Activated B cell treated with CpG ODN at 0.5 μM for 24 hours (primary cell): Measurements from ENCODE around the gene KAZN. TPM values are rescaled to one million over a fixed set of nuclear protein-coding genes. Genes with fewer than 3 reads are reported as not detected.

Experiments
- ATAC-seq: fragments of 200-7000 bp; cut with Tn5 transposase; one replicate; pipeline ENCODE4 v1.10.0; 2021; ENCODE audit warnings: low read depth, mild to moderate bottlenecking, moderate library complexity
- CTCF ChIA-PET: fragments of 350-600 bp; sonication (Branson Sonifier 250); formaldehyde crosslinking; loops from one replicate; lab custom pipeline; 2021; ENCODE audit warnings: antibody characterized with exemption; lab: Charles Lee
- POLR2A ChIA-PET: fragments of 350-600 bp; sonication (Branson Sonifier 250); formaldehyde crosslinking; loops from one replicate; lab custom pipeline; 2021; ENCODE audit warnings: antibody characterized with exemption; lab: Charles Lee
- DNase-seq: peaks from one replicate; pipeline ENCODE4 v3.0.0; 2022
- H3K27ac Mint-ChIP-seq: one replicate; pipeline ENCODE4 v1.8.0; 2020; ENCODE audit warnings: mixed read lengths
- H3K27me3 Mint-ChIP-seq: one replicate; pipeline ENCODE4 v1.8.0; 2021; ENCODE audit warnings: mixed read lengths
- H3K36me3 Mint-ChIP-seq: one replicate; pipeline ENCODE4 v1.8.0; 2021; ENCODE audit warnings: low read depth, mixed read lengths
- H3K4me1 Mint-ChIP-seq: one replicate; pipeline ENCODE4 v1.8.0; 2021; ENCODE audit warnings: mixed read lengths
- H3K4me3 Mint-ChIP-seq: one replicate; pipeline ENCODE4 v1.8.0; 2020; ENCODE audit warnings: mild to moderate bottlenecking, mixed read lengths
- H3K9me3 Mint-ChIP-seq: one replicate; pipeline ENCODE4 v1.8.0; 2020; ENCODE audit warnings: mixed read lengths
- CTCF ChIP-seq: fragments of 200-600 bp; IDR thresholded peaks from one replicate; pipeline ENCODE4 v1.8.0; 2022; ENCODE audit warnings: antibody characterized with exemption, mild to moderate bottlenecking
- intact Hi-C: fragments of 100-400 bp; cut with micrococcal nuclease; formaldehyde crosslinking; loops from one replicate; pipeline ENCODE4 v1.15.1; 2024
- total RNA-seq: library from RNA; stranded (reverse); gene quantifications from 2 replicates; pipeline ENCODE4 v1.2.3, GENCODE V29; 2022

The KAZN gene
- total RNA-seq, 1 donor from 2014 or later: 0.73 TPM

- Mint-ChIP-seq H3K36me3 (no peaks in the 10 kb centered on the region), H3K4me1 (no peaks in the 10 kb centered on the region), H3K27ac (no peak overlapping the region), H3K9me3 (peaks cover 2% of the 10 kb centered on the region), H3K4me3 (no peak overlapping the region), H3K27me3 (peaks cover 17% of the 10 kb centered on the region)
- DNase-seq: no peak
- no peak for TF ChIP-seq CTCF
- CTCF ChIA-PET: no interaction called here
- POLR2A ChIA-PET: no interaction called here
- intact Hi-C loops: no loop called here
- no peak for ATAC-seq
Measured at GRCh38 chr1:15146971-15147376, 548.5 kb downstream of the KAZN start.

- H3K4me3 Mint-ChIP-seq: no peak overlapping the region
- intact Hi-C loops: no loop called here
- DNase-seq: no peak
- no peak for TF ChIP-seq CTCF
- peaks cover 2% of the 10 kb centered on the region for H3K9me3 Mint-ChIP-seq
- ChIA-PET CTCF (no interaction called here), POLR2A (no interaction called here)
- no peak overlapping the region for H3K27ac Mint-ChIP-seq
- ATAC-seq: no peak
- no peaks in the 10 kb centered on the region for H3K36me3 Mint-ChIP-seq
- H3K27me3 Mint-ChIP-seq: peaks cover 23% of the 10 kb centered on the region
- peaks cover 3% of the 10 kb centered on the region for H3K4me1 Mint-ChIP-seq
Measured at GRCh38 chr1:15148004-15148403, 549.5 kb downstream of the KAZN start.

- ATAC-seq: no peak
- TF ChIP-seq CTCF: no peak
- H3K27me3 Mint-ChIP-seq: peaks cover 22% of the 10 kb centered on the region
- ChIA-PET CTCF (no interaction called here), POLR2A (no interaction called here)
- intact Hi-C loops: no loop called here
- H3K4me1 Mint-ChIP-seq: peaks cover 6% of the 10 kb centered on the region
- H3K9me3 Mint-ChIP-seq: no peaks in the 10 kb centered on the region
- no peak for DNase-seq
- H3K36me3 Mint-ChIP-seq: no peaks in the 10 kb centered on the region
- H3K27ac Mint-ChIP-seq: no peak overlapping the region
- H3K4me3 Mint-ChIP-seq: no peak overlapping the region
Measured at GRCh38 chr1:15148475-15148874, 550.0 kb downstream of the KAZN start.

- Mint-ChIP-seq H3K36me3 (no peaks in the 10 kb centered on the region), H3K4me1 (peaks cover 6% of the 10 kb centered on the region), H3K27me3 (peaks cover 22% of the 10 kb centered on the region), H3K9me3 (no peaks in the 10 kb centered on the region), H3K4me3 (no peak overlapping the region), H3K27ac (no peak overlapping the region)
- DNase-seq (no peak), ATAC-seq (no peak)
- intact Hi-C loops: no loop called here
- TF ChIP-seq CTCF: no peak
- POLR2A ChIA-PET: no interaction called here
- CTCF ChIA-PET: no interaction called here
Measured at GRCh38 chr1:15148941-15149340, 550.5 kb downstream of the KAZN start.

- DNase-seq: no peak
- POLR2A ChIA-PET: no interaction called here
- H3K4me1 Mint-ChIP-seq: peaks cover 12% of the 10 kb centered on the region
- no peak overlapping the region for H3K27ac Mint-ChIP-seq
- no peak for TF ChIP-seq CTCF
- CTCF ChIA-PET: interaction anchor here (0.6 kb wide), 1 partner anchor 267 kb away, joined by 3 read pairs; no protein-coding TSS in a partner anchor
- ATAC-seq: no peak
- no peak overlapping the region for H3K4me3 Mint-ChIP-seq
- intact Hi-C loops: no loop called here
- H3K36me3 Mint-ChIP-seq: no peaks in the 10 kb centered on the region
- H3K27me3 Mint-ChIP-seq: peaks cover 31% of the 10 kb centered on the region
- H3K9me3 Mint-ChIP-seq: no peaks in the 10 kb centered on the region
Measured at GRCh38 chr1:15150376-15150775, 551.9 kb downstream of the KAZN start.
